H1 (cell line): ENCODE results near the gene ZNF587B. TPM values are rescaled to one million over a fixed set of nuclear protein-coding genes. Genes with fewer than 3 reads are reported as not detected.
"Not testable (repeated sequence)": the region's sequence is repeated elsewhere in the genome, so short reads cannot be mapped to it uniquely, and the experiment has no call there.

Experiments
- CTCF ChIA-PET: fragments of 300-600 bp; sonication (Branson Sonifier 250); formaldehyde crosslinking; loops from one replicate; lab custom pipeline; 2021; ENCODE audit not compliant: partially characterized antibody; lab: Charles Lee
- POLR2A ChIA-PET: fragments of 300-600 bp; sonication (Branson Sonifier 250); formaldehyde crosslinking; loops from one replicate; lab custom pipeline; 2021; ENCODE audit warnings: inconsistent platforms; ENCODE audit not compliant: partially characterized antibody; lab: Charles Lee
- DNase-seq, 2 experiments: peaks; one replicate each; pipeline versions ENCODE4 v3.0.0 to v3.0.0-alpha.2; 2010 to 2022; ENCODE audit warnings: low spot score in 2 of 2, low read depth in 1 of 2, mixed read lengths in 1 of 2
- FAIRE-seq: peaks from 2 replicates; lab custom pipeline; 2011; peaks lifted over from hg19 to GRCh38; lab: Jason Lieb, UNC
- H2AFZ ChIP-seq: 2 replicates; pipeline ENCODE4 v1.8.1; 2012; ENCODE audit warnings: low read length, inconsistent platforms
- H2AK5ac ChIP-seq: 2 replicates; pipeline ENCODE4 v1.6.1; 2013; ENCODE audit warnings: low read depth, low read length
- H2BK120ac ChIP-seq: replicated peaks from 2 replicates; pipeline ENCODE3; 2013; ENCODE audit warnings: low read depth, low read length, inconsistent platforms
- H2BK12ac ChIP-seq: 2 replicates; pipeline ENCODE4 v1.6.1; 2013; ENCODE audit warnings: low read depth, low read length
- H2BK15ac ChIP-seq: 2 replicates; pipeline ENCODE4 v1.6.1; 2013; ENCODE audit warnings: low read length
- H2BK20ac ChIP-seq: 2 replicates; pipeline ENCODE4 v1.6.1; 2013; ENCODE audit warnings: low read length
- H2BK5ac ChIP-seq: 2 replicates; pipeline ENCODE4 v1.6.1; 2013; ENCODE audit warnings: low read depth, low read length
- H3K14ac ChIP-seq: 2 replicates; pipeline ENCODE4 v1.6.1; 2013; ENCODE audit warnings: inconsistent platforms; ENCODE audit not compliant: insufficient read length
- H3K18ac ChIP-seq: 2 replicates; pipeline ENCODE4 v1.6.1; 2013; ENCODE audit warnings: low read length; ENCODE audit errors: extremely low read depth
- H3K23ac ChIP-seq: 2 replicates; pipeline ENCODE4 v1.6.1; 2013; ENCODE audit warnings: inconsistent platforms; ENCODE audit not compliant: insufficient read length
- H3K23me2 ChIP-seq: 2 replicates; pipeline ENCODE4 v1.6.1; 2013; ENCODE audit warnings: low read depth, low read length
- H3K27ac ChIP-seq: 2 replicates; pipeline ENCODE4 v1.6.1; 2011; ENCODE audit warnings: low read depth, low read length, inconsistent platforms
- H3K27me3 ChIP-seq, 4 experiments: replicated peaks in 1 of 4; 1 replicate in 1 of 4; 2 replicates in 3 of 4; pipeline versions ENCODE4 v1.6.1 to v1.8.1; 2011 to 2013; ENCODE audit warnings: low read length in 3 of 4, mild to moderate bottlenecking in 3 of 4, inconsistent platforms in 2 of 4, mixed read lengths in 2 of 4, moderate library complexity in 1 of 4; ENCODE audit not compliant: control insufficient read depth in 3 of 4, insufficient read depth in 3 of 4; ENCODE audit errors: extremely low read depth in 1 of 4
- H3K36me3 ChIP-seq, 4 experiments: 2 replicates each; pipeline versions ENCODE4 v1.6.1 to v1.8.1; 2011 to 2013; ENCODE audit warnings: mild to moderate bottlenecking in 4 of 4, low read length in 3 of 4, moderate library complexity in 2 of 4, control low read depth in 1 of 4, inconsistent platforms in 1 of 4; ENCODE audit not compliant: insufficient read depth in 4 of 4, control insufficient read depth in 2 of 4
- H3K4ac ChIP-seq: replicated peaks from 2 replicates; pipeline ENCODE3; 2013; ENCODE audit warnings: low read length, low read depth, mixed read lengths, inconsistent platforms; ENCODE audit not compliant: insufficient read length
- H3K4me1 ChIP-seq, 4 experiments: replicated peaks in 1 of 4; 1 replicate in 1 of 4; 2 replicates in 3 of 4; pipeline versions ENCODE4 v1.6.1 to v1.8.1; 2011 to 2013; ENCODE audit warnings: low read length in 3 of 4, inconsistent platforms in 2 of 4, mixed read lengths in 1 of 4; ENCODE audit not compliant: insufficient read depth in 4 of 4, control insufficient read depth in 3 of 4
- H3K4me2 ChIP-seq, 2 experiments: 2 replicates each; pipeline versions ENCODE4 v1.6.1 to v1.8.1; 2011 to 2013; ENCODE audit warnings: low read depth in 2 of 2, low read length in 2 of 2, control low read depth in 1 of 2, inconsistent platforms in 1 of 2, mild to moderate bottlenecking in 1 of 2; ENCODE audit not compliant: insufficient read depth in 1 of 2
- H3K4me3 ChIP-seq, 4 experiments: fragments of 200-600, 300-600 bp in 1 of 4; sonication (generic), shearing (Covaris generic), sonication (Bioruptor Twin) in 1 of 4; 2 replicates each; pipeline versions ENCODE4 v1.5.1 to v1.8.1; 2011 to 2016; ENCODE audit warnings: low read length in 4 of 4, low read depth in 3 of 4, control low read depth in 2 of 4, inconsistent platforms in 2 of 4, mild to moderate bottlenecking in 2 of 4, mixed read lengths in 1 of 4, moderate library complexity in 1 of 4; ENCODE audit not compliant: insufficient read depth in 2 of 4; ENCODE audit errors: extremely low read depth in 1 of 4
- H3K56ac ChIP-seq: replicated peaks from 2 replicates; pipeline ENCODE3; 2013; ENCODE audit warnings: low read depth, mild to moderate bottlenecking, mixed read lengths, low read length, inconsistent platforms; ENCODE audit not compliant: insufficient read length
- H3K79me1 ChIP-seq: 2 replicates; pipeline ENCODE4 v1.6.1; 2013; ENCODE audit warnings: low read depth, low read length, control low read depth
- H3K79me2 ChIP-seq, 2 experiments: 2 replicates each; pipeline versions ENCODE4 v1.6.1 to v1.8.1; 2012 to 2013; ENCODE audit warnings: low read length in 2 of 2, mild to moderate bottlenecking in 2 of 2, inconsistent platforms in 1 of 2; ENCODE audit not compliant: insufficient read depth in 2 of 2, control insufficient read depth in 1 of 2
- H3K9ac ChIP-seq, 4 experiments: replicated peaks in 1 of 4; 1 replicate in 1 of 4; 2 replicates in 3 of 4; pipeline versions ENCODE4 v1.6.1 to v1.8.1; 2011 to 2013; ENCODE audit warnings: low read depth in 3 of 4, low read length in 3 of 4, control low read depth in 2 of 4, mild to moderate bottlenecking in 2 of 4, moderate library complexity in 2 of 4, inconsistent platforms in 1 of 4; ENCODE audit errors: extremely low read depth in 1 of 4
- H3K9me3 ChIP-seq, 2 experiments: 2 replicates each; pipeline versions ENCODE4 v1.6.1 to v1.8.1; 2012 to 2013; ENCODE audit warnings: mild to moderate bottlenecking in 2 of 2, moderate library complexity in 2 of 2, control low read depth in 1 of 2, inconsistent platforms in 1 of 2, low read depth in 1 of 2, low read length in 1 of 2, mixed read lengths in 1 of 2; ENCODE audit not compliant: insufficient read depth in 2 of 2
- H4K20me1 ChIP-seq, 2 experiments: replicated peaks in 1 of 2; 2 replicates each; pipeline versions ENCODE3 to v1.8.1; 2011 to 2013; ENCODE audit warnings: inconsistent platforms in 2 of 2, low read length in 2 of 2, mild to moderate bottlenecking in 1 of 2; ENCODE audit not compliant: insufficient read depth in 2 of 2, control insufficient read depth in 1 of 2
- H4K5ac ChIP-seq: 2 replicates; pipeline ENCODE4 v1.6.1; 2013; ENCODE audit warnings: low read length, low read depth, mixed read lengths, inconsistent platforms; ENCODE audit not compliant: insufficient read length
- H4K8ac ChIP-seq: 2 replicates; pipeline ENCODE4 v1.8.0; 2013; ENCODE audit warnings: mild to moderate bottlenecking, moderate library complexity, low read length, inconsistent platforms; ENCODE audit not compliant: insufficient read depth; ENCODE audit errors: extremely low read depth
- H4K91ac ChIP-seq: replicated peaks from 2 replicates; pipeline ENCODE3; 2013; ENCODE audit warnings: low read length, mixed read lengths, inconsistent platforms; ENCODE audit not compliant: insufficient read length
- WGBS, 2 experiments: shearing (Covaris generic) in 1 of 2; methylation state at CpG; one replicate each; pipeline versions ENCODE4 v1.1.6 to v1.1.7; 2013 to 2015; ENCODE audit warnings: low lambda C conversion rate in 2 of 2, mixed read lengths in 2 of 2, inconsistent platforms in 1 of 2, low coverage in 1 of 2, missing lambda C conversion rate in 1 of 2; ENCODE audit not compliant: insufficient replicate concordance in 2 of 2, insufficient coverage in 1 of 2, insufficient read length in 1 of 2; ENCODE audit errors: extremely low coverage in 1 of 2, missing lambda C conversion rate in 1 of 2; 5-methylcytosine and 5-hydroxymethylcytosine counted together
- polyA plus RNA-seq, 7 experiments: library from polyadenylated mRNA; depleted of rRNA in 3 of 7; stranded (reverse) in 5 of 7; unstranded in 2 of 7; fragments of >200 nt in 5 of 7; fragments of 200-250 nt in 2 of 7; gene quantifications; 1 replicate in 5 of 7; 2 replicates in 1 of 7; 4 replicates in 1 of 7; pipeline versions ENCODE4 v1.2.1 to v1.2.3, GENCODE V29; 2011 to 2013; ENCODE audit warnings: missing spikeins in 2 of 7, mixed read lengths in 2 of 7
- total RNA-seq: library from RNA; stranded (reverse); fragmentation: NEBNext Ultra II Directional; extraction: Animal tissue kit (Norgen Biotek cat#: 25700); gene quantifications from 2 replicates; pipeline ENCODE4 v1.2.1, GENCODE V29; 2021

ZNF587B gene
- total and polyA plus RNA-seq, 2 of the 8 experiments (the other 6 are each of a cell fraction or from before 2014, with no cell fraction given), result 13.8 to 60.1 TPM

DNA sequence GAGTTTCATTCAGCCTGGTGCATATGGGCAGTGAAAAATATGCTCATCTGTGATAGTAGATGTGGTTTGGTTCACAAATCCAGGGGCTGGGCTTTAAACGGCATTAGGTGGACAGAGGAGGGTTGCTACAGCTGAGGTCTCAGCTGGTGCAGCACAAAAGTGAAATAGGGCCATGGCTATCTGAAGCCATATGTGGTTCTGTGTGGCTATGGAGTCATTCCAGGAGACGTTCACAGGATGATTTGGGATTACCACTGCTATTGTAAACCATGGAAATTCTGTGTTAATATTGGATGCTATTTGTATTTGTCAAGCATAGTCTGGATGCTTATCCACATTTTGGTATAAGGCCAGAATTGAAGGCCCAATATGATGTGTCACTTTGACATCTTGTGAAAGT lies 24.0 kb downstream of the ZNF587B start:
- H3K4me2 ChIP-seq, H3K23ac ChIP-seq, H3K27ac ChIP-seq, H2BK120ac ChIP-seq, H3K4me3 ChIP-seq, H3K79me1 ChIP-seq, H2BK20ac ChIP-seq, H3K9me3 ChIP-seq, H2BK12ac ChIP-seq, DNase-seq, H3K4me1 ChIP-seq, H3K27me3 ChIP-seq, H3K9ac ChIP-seq, H4K20me1 ChIP-seq, FAIRE-seq, CTCF ChIA-PET, H3K56ac ChIP-seq, H2BK15ac ChIP-seq, H4K91ac ChIP-seq, H2AFZ ChIP-seq, H3K14ac ChIP-seq, H3K4ac ChIP-seq, H4K8ac ChIP-seq, H3K23me2 ChIP-seq, H2BK5ac ChIP-seq, H2AK5ac ChIP-seq, H4K5ac ChIP-seq, H3K18ac ChIP-seq: not testable (repeated sequence)
- WGBS, 2 experiments, result 94% methylated on average over 2 of the region's 2 CpGs; no CpG with 5 or more reads in 1 of the 2 experiments
- POLR2A ChIA-PET, result interaction anchor here (10.6 kb wide), 1 partner anchor 34 kb away, joined by 103 read pairs; the partner anchor contains the start of gene ZNF814
- Histone ChIP-seq H3K79me2 (peaks cover 0 to 32% of the 10 kb centered on the region in 2 experiments; a peak in 3 of 4 replicates), H3K36me3 (peaks cover 0 to 35% (median 17%) of the 10 kb centered on the region in 4 experiments)
